Right renal pelvis (tissue), 4 donors: ENCODE results near the gene BANF2. TPM values are rescaled to one million over a fixed set of nuclear protein-coding genes. Genes with fewer than 3 reads are reported as not detected.
"Not testable (repeated sequence)": the region's sequence is repeated elsewhere in the genome, so short reads cannot be mapped to it uniquely, and the experiment has no call there.

ENCODE experiments used
- DNase-seq, 4 donors: peaks; one replicate each; pipeline ENCODE4 v3.0.0-alpha.2; 2013; ENCODE audit warnings: low read depth in 4 of 4, low spot score in 3 of 4, missing footprints in 1 of 4
- polyA plus RNA-seq, 4 donors: library from polyadenylated mRNA; unstranded; fragments of 120-200 nt; gene quantifications; one replicate each; pipeline ENCODE4 v1.2.1, GENCODE V29; 2013; ENCODE audit not compliant: insufficient read length in 4 of 4

BANF2 gene
- polyA plus RNA-seq, 4 donors = 0.18 TPM; not detected in 3

DNA sequence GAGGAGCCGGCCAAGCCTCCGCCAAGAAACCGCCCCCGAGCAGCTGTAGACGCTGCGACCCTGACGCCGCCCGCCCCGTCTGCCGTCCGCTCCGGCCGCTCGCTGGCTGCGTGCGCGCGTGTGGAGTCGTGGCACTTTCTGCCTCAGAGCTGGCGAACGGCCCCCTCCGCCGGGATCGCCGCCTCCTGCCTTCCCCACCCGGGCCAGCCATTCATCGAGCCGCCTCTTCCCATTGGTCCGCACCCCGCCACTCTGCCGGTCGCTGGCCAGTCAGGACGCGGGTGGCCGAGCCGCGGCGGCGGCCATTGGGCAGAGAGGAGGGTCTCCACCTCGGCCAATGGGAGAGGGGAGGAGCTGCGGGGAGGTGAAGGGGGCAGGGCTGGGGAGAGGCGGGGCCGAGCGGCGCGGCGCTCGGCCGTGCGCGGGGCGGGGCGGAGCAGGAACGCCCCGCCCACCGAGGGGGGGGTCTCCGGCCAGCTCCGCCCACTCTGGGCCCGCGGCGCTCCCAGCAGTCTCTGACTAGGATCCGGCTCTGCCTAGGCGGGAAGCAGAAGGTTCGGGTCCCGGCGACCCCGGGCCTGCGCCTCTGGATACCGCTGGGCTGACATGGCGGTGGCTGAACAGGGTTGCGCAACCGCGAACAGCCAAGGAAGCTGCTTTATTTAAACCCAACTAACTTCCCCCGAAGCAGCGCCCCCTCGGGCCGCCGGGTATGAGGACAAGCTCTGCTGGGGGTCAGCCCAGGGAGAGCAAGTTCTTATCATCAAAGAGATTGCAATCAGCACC, 17.5 kb upstream of the BANF2 start, which contains the start of gene RRBP1:
TSS of gene RRBP1 (minus strand) at position 140 of the 786 bp plus-strand sequence. CDS start 21,735 bp downstream, outside the sequence.
- DNase-seq = peak; percentile 88 to 93 (median 91)

DNA sequence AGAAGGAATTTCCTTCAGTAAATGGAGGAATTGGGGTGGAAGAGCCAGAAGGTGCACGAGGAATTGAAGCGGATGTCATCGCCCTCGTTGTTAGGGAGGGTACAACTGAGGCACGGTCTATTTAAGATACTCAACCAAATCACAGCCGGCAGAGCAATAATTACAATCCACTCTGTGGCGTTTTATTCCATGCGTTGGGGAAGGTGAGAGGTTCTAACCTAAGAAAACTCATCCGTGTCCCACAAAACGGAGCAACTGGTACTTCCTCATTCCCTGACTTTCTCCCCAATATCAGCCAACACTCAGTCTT, 16.9 kb upstream of the BANF2 start:
- no peak for DNase-seq

- DNase-seq = no peak
Observed at GRCh38 chr20:17683218-17684076, 16.3 kb upstream of the BANF2 start.

- DNase-seq = no peak
Observed at GRCh38 chr20:17684077-17684888, 15.5 kb upstream of the BANF2 start.

GRCh38 chr20:17685168-17685567, 14.6 kb upstream of the BANF2 start:
- no peak for DNase-seq

DNA sequence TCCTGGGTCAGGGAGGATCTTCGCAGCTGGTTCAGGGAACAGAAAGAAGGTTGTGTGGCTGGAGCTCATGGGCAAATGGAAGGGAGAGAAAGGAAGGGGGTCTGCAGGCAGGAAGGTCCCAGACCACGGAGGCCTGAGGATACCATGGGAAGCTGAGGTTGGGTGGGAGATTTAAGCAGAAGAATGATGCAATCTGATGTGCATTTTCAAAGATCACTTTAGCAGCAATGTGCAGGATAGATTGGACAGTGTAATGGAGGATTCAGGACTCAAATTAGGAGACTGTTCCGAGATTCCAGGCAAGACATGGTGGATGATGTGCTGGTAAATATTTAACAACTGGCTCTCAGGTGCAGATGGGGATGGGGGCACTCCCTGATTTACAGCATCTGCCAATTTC, 12.0 kb upstream of the BANF2 start:
- DNase-seq = no peak

DNA sequence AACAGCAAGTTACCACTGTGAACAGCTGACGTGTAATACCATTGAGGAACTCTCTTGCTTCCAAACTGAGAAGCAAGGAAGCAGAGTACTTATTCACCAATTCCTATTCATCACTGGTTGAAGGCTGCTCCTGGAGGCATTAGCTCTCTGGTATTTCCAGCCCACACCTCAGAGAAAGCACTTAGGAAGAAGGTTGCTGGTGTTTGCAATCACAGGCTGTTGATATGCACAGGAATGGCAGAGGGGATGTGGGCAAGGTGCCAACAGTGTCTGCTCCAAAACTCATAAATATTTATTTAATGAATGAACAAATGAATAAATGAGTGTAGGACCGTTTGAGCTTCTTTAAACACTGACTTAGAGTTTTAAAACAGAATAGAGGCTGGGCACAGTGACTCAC, 10.8 kb upstream of the BANF2 start:
- DNase-seq = no peak

GRCh38 chr20:17690144-17690543, 9.6 kb upstream of the BANF2 start:
- no peak for DNase-seq

DNA sequence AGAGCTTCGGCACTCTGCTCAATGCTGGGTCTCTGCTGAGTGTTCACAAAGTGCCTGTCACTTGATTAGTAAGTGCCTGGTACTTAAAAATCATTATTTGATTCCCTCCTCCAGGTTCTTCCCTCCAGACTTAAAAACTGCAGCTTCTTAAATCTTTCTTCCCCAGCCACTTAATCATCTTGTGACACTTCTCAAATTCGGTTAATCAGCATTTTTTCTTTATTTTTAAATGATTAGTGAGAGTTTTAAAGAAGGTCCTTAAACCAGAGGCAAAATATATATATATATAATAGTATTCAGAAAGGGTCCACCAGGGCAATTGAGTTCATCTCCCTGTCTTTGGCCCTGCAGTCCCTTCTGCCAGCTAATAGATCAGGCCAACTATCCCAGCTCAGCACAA, 8.0 kb upstream of the BANF2 start:
- no peak for DNase-seq

DNA sequence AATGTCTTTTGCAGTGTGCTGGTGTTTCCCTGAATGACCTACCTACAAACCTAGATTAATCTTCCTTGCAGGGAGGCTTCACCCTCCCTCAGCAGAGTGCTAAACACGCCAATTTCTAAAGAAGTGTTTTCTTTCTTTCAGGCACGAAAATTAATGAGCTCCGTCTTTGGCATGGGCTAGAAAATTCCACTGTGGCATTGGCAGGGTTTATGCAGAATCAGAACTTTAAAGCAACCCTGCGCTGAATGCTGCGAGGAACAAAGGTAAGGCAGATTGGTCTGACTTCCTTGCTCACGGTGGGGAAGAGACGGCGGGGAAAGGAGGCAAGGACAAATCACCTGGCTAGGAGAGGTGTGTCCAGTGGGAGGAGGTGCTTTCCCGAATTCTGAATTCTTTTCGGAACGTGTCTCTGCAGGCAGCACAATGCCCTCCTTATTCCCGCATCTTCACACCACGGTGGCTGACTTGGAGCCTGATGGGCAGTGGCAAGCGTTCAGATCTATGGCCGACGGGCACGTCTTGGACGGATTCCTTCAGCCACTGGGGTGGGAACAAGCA, 6.2 kb upstream of the BANF2 start:
- DNase-seq = no peak

DNA sequence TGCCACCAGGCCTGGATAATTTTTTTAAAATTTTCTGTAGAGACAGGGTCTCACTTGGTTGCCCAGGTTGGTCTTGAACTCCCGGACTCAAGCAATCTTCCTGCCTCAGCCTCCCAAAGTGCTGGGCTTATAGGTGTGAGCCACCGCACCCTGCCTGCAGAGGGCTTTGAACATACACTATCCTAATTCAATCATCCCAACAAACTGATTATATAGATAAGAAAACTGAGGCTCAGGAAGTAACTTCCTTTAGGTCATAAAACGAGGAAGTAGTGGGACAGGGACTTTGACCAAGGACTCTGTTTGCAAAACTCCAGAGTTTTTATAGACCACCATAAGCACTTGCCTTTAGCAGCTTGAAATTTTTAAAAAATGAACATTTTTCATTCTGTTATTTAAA, 5.0 kb upstream of the BANF2 start:
- no peak for DNase-seq

GRCh38 chr20:17696287-17696686, 3.5 kb upstream of the BANF2 start:
- DNase-seq = no peak

DNA sequence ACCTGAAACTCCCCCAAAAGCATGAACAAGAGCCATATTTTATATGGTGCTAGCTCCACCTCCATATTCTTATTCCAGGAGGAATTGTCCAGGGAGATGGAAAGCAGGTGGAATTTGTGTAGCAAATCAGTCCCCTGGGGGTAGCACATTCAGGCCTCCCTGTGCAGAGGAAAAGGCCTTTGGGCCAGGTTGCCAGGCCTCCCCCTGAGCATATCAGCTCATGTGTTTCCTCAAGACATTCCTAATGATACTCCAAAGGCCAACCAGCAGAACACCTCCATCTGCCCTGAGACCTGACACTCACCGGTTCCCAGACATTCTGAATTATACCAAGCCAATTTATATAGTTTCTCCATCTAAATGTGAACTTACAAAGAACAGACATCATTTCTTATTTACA, 2.6 kb upstream of the BANF2 start:
- DNase-seq = no peak

DNA sequence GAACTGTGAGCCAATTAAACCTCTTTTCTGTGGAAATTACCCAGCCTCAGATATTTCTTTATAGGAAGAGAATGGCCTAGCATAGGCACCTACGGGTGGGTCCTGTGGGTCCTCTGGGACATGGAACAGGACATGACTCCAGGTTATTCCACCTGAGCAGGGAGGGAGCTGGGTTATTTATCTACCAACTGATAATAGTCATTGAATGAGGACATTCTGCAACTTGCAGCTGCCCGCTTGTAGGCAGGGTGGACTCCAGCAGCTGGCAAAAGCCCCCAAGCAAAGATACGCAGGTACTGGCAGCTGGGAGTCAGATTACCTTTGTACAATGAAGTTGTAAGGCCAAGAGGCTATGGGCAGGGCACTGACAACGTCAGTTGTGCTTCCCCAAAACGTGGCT, 1.4 kb upstream of the BANF2 start:
- no peak for DNase-seq

- DNase-seq = no peak
Observed at GRCh38 chr20:17700637-17701036, 871 bp downstream of the BANF2 start.

DNA sequence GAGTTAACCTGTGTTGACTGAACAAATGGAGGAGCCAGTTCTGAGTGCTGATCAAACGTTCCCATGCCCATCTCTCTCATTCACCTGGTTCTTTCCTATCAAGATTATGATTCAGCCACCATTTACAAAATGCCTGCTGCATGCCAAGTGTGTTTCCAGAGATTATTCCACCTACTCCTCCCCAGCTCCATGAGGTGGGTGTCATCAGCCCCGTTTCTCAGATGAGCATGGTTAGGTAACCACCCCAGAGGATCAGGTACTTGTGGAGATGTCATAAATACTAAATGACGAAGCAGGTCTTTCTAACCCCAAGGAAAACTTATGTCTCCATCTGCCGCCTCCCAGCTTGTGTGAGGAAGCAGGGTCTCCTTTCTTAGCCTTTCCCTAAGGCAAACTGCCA, 2.1 kb downstream of the BANF2 start:
- DNase-seq = no peak

DNA sequence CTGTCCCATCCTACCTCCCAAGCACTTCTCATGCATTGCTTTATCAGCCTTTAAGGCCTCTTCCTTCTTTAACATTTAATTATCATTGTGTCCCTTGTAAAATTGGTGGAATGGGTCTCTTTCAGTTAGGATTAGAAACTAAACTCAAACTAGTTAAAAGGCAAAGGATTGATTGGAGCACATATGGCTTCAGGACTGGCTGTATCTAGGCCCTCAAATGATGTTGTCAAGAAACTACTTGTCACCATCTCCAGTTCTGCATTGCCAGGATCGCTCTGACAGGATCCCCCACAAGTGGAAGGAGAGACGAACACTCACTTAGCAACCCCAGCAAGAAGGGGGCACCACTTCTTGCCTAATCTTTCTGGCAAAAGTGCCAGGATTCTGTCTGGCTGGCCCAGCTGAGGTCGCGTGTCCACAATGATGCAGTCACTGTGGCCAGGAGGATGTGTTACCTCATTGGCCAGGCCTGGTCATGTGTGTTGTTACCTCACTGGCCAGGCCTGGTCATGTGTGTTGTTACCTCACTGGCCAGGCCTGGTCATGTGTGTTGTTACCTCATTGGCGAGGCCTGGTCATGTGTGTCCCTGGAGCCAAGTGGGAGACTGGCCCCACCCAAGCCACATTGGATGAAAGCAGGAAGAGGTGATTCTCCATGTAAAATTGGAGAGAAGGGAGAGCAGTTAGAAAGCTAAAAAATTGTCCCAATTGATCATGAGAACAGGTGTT, 5.0 kb downstream of the BANF2 start:
- DNase-seq = no peak

DNA sequence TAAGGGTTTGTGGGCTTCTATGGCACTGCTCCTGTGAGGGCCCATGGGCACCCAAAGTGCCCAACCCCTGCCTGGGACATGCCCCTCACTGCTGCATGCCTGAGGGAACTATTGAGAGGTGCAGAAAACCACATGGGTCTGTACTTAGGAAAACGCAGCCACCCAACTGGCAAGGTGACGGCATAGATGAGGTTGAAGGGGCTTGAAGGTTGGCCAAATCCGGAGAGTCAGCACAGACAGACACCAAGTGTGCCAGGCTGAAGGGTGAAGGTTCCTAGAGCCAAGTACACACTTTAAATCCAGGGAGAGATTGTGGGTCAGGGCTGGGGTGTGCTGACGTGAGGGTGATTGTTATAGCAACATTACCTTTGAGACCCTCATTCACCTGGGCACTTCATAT, 6.2 kb downstream of the BANF2 start:
- DNase-seq = no peak

DNA sequence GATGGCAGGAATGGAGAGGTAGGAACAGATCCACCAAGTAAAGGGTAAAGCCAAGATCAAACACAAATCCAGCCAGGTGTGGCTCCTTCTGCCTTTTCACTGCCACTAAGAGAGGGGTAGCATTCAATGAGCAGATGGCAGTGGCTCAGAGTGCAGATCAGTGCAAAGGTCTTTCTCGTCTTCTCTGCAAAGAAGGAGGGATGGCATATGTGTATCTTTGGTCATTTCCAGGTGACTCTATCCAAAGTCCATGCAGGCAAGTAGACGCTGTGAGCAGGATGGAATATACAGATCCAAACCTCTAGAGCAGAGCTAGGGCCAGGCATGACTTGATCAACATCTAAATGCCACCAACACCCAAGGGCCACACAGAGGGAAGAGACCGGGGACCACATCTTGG, 6.9 kb downstream of the BANF2 start:
- no peak for DNase-seq

DNA sequence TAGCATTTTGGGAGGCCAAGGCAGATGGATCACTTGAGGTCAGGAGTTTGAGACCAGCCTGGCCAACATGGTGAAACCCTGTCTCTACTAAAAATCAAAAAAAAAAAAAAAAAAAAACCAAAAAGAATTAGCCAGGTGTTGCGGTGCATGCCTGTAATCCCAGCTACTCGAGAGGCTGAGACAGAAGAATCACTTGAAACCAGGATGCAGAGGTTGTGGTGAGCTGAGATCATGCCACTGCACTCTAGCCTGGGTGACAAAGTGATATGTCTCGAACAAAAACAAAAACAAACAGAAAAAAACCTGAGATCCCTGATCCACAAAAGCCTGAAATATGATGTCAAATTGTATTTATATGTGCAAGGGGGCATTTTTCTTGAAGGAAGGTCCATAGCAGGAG, 8.2 kb downstream of the BANF2 start:
- DNase-seq = not testable (repeated sequence)
